Glutamatergic neuron (in vitro differentiated cells): Measurements from ENCODE around the gene SLC16A5. TPM values are rescaled to one million over a fixed set of nuclear protein-coding genes. Genes with fewer than 3 reads are reported as not detected.

Experiments
- DNase-seq: peaks from one replicate; pipeline ENCODE4 v3.0.0; 2022
- H3K27ac Mint-ChIP-seq: one replicate; pipeline ENCODE4 v1.8.0; 2020; ENCODE audit warnings: mild to moderate bottlenecking, mixed read lengths, inconsistent platforms; ENCODE audit not compliant: unreplicated experiment
- H3K27me3 Mint-ChIP-seq: one replicate; pipeline ENCODE4 v1.8.0; 2020; ENCODE audit warnings: mild to moderate bottlenecking, moderate library complexity, mixed read lengths, inconsistent platforms; ENCODE audit not compliant: unreplicated experiment
- H3K36me3 Mint-ChIP-seq: one replicate; pipeline ENCODE4 v1.8.0; 2020; ENCODE audit warnings: mild to moderate bottlenecking, mixed read lengths, inconsistent platforms; ENCODE audit not compliant: unreplicated experiment
- H3K4me1 Mint-ChIP-seq: one replicate; pipeline ENCODE4 v1.8.0; 2020; ENCODE audit warnings: mild to moderate bottlenecking, low read depth, mixed read lengths, inconsistent platforms; ENCODE audit not compliant: unreplicated experiment
- H3K4me3 Mint-ChIP-seq: one replicate; pipeline ENCODE4 v1.8.0; 2020; ENCODE audit warnings: mild to moderate bottlenecking, mixed read lengths, inconsistent platforms; ENCODE audit not compliant: unreplicated experiment
- H3K9me3 Mint-ChIP-seq: one replicate; pipeline ENCODE4 v1.8.0; 2020; ENCODE audit warnings: mild to moderate bottlenecking, moderate library complexity, mixed read lengths, inconsistent platforms; ENCODE audit not compliant: unreplicated experiment
- total RNA-seq: library from RNA; stranded (reverse); fragmentation: NEBNext Ultra II Directional; extraction: Animal tissue kit (Norgen Biotek cat#: 25700); gene quantifications from one replicate; pipeline ENCODE4 v1.2.1, GENCODE V29; 2021; ENCODE audit not compliant: unreplicated experiment
- TF ChIP-seq, protein P1 (sequence below): fragments of 200-600 bp; sonication (generic); IDR thresholded peaks from one replicate; pipeline ENCODE4 v1.5.0; 2021; ENCODE audit not compliant: partially characterized antibody, unreplicated experiment

SLC16A5 gene
- total RNA-seq, 1 donor from 2014 or later = 1.1 TPM

DNA sequence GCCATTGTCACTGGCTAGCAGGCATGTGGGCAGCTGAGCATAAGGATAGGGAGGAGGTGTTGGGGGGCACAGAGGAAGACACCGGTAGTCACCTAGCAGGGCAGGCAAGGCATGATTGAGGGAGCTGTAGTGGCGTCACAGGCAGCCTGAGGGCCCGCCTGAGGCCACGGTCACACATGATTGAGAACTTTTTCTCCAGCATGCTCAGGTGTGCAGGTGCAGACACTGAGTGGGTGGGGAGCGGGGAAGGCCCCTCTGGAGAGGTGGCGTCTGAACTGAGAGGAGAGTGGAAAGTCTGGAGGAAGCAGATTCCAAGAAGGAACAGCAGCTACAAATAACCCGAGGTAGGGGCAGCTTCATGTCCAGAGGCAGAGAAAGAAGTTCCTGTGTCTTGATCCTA, 11.1 kb downstream of the SLC16A5 start:
- no peak overlapping the region for H3K27ac Mint-ChIP-seq

DNA sequence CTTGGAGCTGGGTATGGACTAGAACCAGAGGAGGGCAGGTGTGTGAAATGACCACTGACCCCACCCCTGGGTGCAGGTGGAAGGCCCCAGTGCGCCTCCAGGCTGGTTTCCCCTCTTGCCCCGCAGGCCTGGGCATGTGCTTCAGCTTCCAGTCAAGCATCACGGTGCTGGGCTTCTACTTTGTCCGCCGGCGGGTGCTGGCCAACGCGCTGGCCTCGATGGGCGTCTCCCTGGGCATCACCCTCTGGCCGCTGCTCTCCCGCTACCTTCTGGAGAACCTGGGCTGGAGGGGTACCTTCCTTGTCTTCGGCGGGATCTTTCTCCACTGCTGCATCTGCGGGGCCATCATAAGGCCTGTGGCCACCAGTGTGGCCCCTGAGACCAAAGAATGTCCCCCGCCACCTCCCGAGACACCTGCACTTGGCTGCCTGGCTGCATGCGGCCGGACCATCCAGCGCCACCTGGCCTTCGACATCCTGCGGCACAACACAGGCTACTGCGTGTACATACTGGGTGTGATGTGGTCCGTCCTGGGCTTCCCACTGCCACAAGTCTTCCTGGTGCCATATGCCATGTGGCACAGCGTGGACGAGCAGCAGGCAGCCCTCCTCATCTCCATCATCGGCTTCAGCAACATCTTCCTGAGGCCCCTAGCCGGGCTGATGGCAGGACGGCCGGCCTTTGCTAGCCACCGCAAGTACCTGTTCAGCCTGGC, 12.3 kb downstream of the SLC16A5 start:
- TF ChIP-seq, protein P1, sequence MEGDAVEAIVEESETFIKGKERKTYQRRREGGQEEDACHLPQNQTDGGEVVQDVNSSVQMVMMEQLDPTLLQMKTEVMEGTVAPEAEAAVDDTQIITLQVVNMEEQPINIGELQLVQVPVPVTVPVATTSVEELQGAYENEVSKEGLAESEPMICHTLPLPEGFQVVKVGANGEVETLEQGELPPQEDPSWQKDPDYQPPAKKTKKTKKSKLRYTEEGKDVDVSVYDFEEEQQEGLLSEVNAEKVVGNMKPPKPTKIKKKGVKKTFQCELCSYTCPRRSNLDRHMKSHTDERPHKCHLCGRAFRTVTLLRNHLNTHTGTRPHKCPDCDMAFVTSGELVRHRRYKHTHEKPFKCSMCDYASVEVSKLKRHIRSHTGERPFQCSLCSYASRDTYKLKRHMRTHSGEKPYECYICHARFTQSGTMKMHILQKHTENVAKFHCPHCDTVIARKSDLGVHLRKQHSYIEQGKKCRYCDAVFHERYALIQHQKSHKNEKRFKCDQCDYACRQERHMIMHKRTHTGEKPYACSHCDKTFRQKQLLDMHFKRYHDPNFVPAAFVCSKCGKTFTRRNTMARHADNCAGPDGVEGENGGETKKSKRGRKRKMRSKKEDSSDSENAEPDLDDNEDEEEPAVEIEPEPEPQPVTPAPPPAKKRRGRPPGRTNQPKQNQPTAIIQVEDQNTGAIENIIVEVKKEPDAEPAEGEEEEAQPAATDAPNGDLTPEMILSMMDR = no peak
- Mint-ChIP-seq H3K36me3 (no peaks in the 10 kb centered on the region), H3K4me3 (no peak overlapping the region), H3K27ac (no peak overlapping the region), H3K4me1 (no peaks in the 10 kb centered on the region), H3K27me3 (peaks cover 7% of the 10 kb centered on the region), H3K9me3 (no peaks in the 10 kb centered on the region)
- no peak for DNase-seq

More for the DNA sequence above, 11.1 kb downstream of the SLC16A5 start:
- H3K27me3 Mint-ChIP-seq = peaks cover 5% of the 10 kb centered on the region
- no peaks in the 10 kb centered on the region for H3K9me3 Mint-ChIP-seq
- TF ChIP-seq, protein P1 = no peak
- no peaks in the 10 kb centered on the region for H3K36me3 Mint-ChIP-seq
- no peak for DNase-seq
- H3K4me3 Mint-ChIP-seq = no peak overlapping the region
- H3K4me1 Mint-ChIP-seq = no peaks in the 10 kb centered on the region

DNA sequence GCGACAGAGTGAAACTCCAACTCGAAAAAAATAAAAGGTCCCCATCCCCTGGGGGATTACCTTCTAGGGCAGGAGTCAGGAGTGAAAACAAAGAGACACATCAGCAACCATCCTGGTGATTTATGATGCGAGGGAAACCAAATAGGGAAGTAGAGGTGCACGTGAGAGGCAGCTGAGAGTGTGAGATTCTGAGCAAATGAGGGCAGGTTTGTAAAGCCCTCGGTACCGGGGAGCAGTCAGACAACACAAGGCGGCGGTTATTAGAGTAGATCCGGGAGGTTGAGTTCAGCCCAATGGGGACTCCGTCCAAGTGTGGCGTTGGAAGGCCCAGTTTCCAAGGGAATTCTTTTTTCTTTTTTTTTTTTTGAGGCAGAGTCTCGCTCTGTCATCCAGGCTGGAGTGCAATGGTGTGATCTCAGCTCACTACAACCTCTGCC, 14.6 kb downstream of the SLC16A5 start:
- DNase-seq = no peak
- Mint-ChIP-seq H3K36me3 (no peaks in the 10 kb centered on the region), H3K4me1 (no peaks in the 10 kb centered on the region), H3K27me3 (peaks cover 10% of the 10 kb centered on the region), H3K4me3 (no peak overlapping the region), H3K27ac (no peak overlapping the region), H3K9me3 (peaks cover 2% of the 10 kb centered on the region)
- TF ChIP-seq, protein P1 = no peak

DNA sequence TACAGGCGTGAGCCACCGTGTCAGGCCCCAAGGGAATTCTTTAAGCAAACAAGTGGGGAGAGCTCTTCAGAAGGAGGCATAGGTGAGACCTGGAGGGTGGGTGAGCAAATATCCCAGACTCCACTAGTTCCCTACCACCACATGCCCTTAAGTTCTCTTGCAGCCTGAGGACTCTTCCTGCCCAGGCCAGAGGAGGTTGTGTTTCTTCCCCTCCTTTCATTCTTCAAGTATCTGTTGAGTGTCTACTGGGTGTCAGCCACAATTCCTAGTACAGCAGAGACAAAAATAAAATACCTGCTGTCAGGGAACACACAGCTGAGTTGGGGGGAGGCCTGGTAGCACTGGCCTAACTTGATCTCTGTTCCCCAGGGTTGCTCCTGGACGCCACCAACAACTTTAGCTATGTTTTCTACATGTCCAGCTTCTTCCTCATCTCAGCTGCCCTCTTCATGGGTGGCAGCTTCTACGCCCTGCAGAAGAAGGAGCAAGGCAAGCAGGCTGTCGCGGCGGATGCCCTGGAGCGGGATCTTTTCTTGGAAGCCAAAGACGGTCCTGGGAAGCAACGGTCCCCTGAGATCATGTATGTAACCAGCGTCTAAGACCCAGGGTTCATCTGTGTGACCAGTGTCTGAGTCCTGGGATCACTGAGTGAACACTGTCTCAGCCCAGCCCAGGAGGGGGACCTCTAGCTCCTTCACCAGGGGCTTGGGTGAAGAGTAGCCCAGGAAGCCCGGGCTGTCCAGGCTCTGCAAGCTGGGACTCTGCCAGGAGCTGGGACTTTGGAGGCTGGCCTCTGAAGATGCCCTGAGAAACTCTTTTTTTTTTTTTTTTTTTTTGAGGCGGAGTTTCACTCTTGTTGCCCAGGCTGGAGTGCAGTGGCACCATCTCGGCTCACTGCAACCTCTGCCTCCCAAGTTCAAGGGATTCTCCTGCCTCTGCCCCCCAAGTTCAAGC, 16.1 kb downstream of the SLC16A5 start:
- Mint-ChIP-seq H3K36me3 (no peaks in the 10 kb centered on the region), H3K27ac (no peak overlapping the region), H3K4me3 (no peak overlapping the region), H3K4me1 (no peaks in the 10 kb centered on the region), H3K27me3 (peaks cover 7% of the 10 kb centered on the region), H3K9me3 (peaks cover 5% of the 10 kb centered on the region)
- DNase-seq = no peak
- TF ChIP-seq, protein P1 = no peak
